Measurements from ENCODE around the gene LY6G6C. TPM values are rescaled to one million over a fixed set of nuclear protein-coding genes. Genes with fewer than 3 reads are reported as not detected.

LY6G6C gene
- polyA plus RNA-seq, 3 donors: 0.27 TPM; not detected in 2

GRCh38 chr6:31690231-31691077 lies 31.1 kb downstream of the LY6G6C start:
- Mint-ChIP-seq H3K27ac (peak overlapping the region in 5 of 7 donors; percentile 4 to 78 (median 61)), H3K27me3 (ENCODE audit: low read depth in 3 of 3) (peaks cover 0 to 6% (median 1%) of the 10 kb centered on the region in 3 donors), H3K4me1 (peaks cover 14% of the 10 kb centered on the region), H3K9me3 (no peaks in the 10 kb centered on the region), H3K4me3 (no peak overlapping the region), H3K36me3 (peaks cover 90 to 94% of the 10 kb centered on the region in 2 donors)
- no peak for TF ChIP-seq CTCF (IDR thresholded peaks at IDR 0.05)
- Histone ChIP-seq H3K36me3 (replicated peaks in 1 of 2; ENCODE audit: control insufficient read depth in 1 of 2, insufficient read depth in 2 of 2, low read length in 2 of 2) (peaks cover 90 to 99% of the 10 kb centered on the region in 2 donors), H3K4me2 (replicated peaks; ENCODE audit: extremely low read depth, low read length, poor library complexity, severe bottlenecking) (no peak overlapping the region), H3K4me1 (ENCODE audit: control insufficient read depth in 1 of 2, insufficient read depth in 2 of 2, low read length in 2 of 2) (peaks cover 9 to 10% of the 10 kb centered on the region in 2 donors), H3K27ac (ENCODE audit: low read depth in 1 of 2, low read length in 2 of 2) (peak overlapping the region in 1 of 2 donors; percentile 46), H3K9me3 (replicated peaks in 1 of 2; ENCODE audit: control insufficient read depth in 1 of 2, insufficient read depth in 1 of 2, low read length in 2 of 2) (no peaks in the 10 kb centered on the region), H3K79me2 (ENCODE audit: insufficient read depth, low read length) (peaks cover 7% of the 10 kb centered on the region), H3K27me3 (ENCODE audit: control insufficient read depth in 2 of 2, insufficient read depth in 2 of 2, low read length in 2 of 2) (no peaks in the 10 kb centered on the region), H3K4me3 (replicated peaks in 1 of 3; ENCODE audit: low read depth in 2 of 3, low read length in 3 of 3) (no peak overlapping the region), H4K20me1 (ENCODE audit: insufficient read depth, low read length) (peaks cover 26% of the 10 kb centered on the region), H2AFZ (ENCODE audit: insufficient read depth, low read depth, low read length, poor library complexity, severe bottlenecking) (no peak overlapping the region), H3K9ac (ENCODE audit: insufficient read depth, low read length, poor library complexity, severe bottlenecking) (no peak overlapping the region)
- no peak for DNase-seq
- intact Hi-C loops (cut with micrococcal nuclease): no loop called here
- no CpG with 5 or more reads among the region's 10 CpGs for WGBS (ENCODE audit: insufficient coverage)

GRCh38 chr6:31689249-31690110 lies 32.1 kb downstream of the LY6G6C start:
- DNase-seq: no peak
- Histone ChIP-seq H3K79me2 (ENCODE audit: insufficient read depth, low read length) (peaks cover under 1% of the 10 kb centered on the region), H3K9me3 (replicated peaks in 1 of 2; ENCODE audit: control insufficient read depth in 1 of 2, insufficient read depth in 1 of 2, low read length in 2 of 2) (no peaks in the 10 kb centered on the region), H3K4me2 (replicated peaks; ENCODE audit: extremely low read depth, low read length, poor library complexity, severe bottlenecking) (no peak overlapping the region), H3K9ac (ENCODE audit: insufficient read depth, low read length, poor library complexity, severe bottlenecking) (no peak overlapping the region), H3K27ac (ENCODE audit: low read depth in 1 of 2, low read length in 2 of 2) (peak overlapping the region in 1 of 2 donors; percentile 46), H3K4me1 (ENCODE audit: control insufficient read depth in 1 of 2, insufficient read depth in 2 of 2, low read length in 2 of 2) (peaks cover 9 to 10% of the 10 kb centered on the region in 2 donors), H3K4me3 (replicated peaks in 1 of 3; ENCODE audit: low read depth in 2 of 3, low read length in 3 of 3) (no peak overlapping the region), H4K20me1 (ENCODE audit: insufficient read depth, low read length) (peaks cover 18% of the 10 kb centered on the region), H3K36me3 (replicated peaks in 1 of 2; ENCODE audit: control insufficient read depth in 1 of 2, insufficient read depth in 2 of 2, low read length in 2 of 2) (peaks cover 81 to 97% of the 10 kb centered on the region in 2 donors), H2AFZ (ENCODE audit: insufficient read depth, low read depth, low read length, poor library complexity, severe bottlenecking) (no peak overlapping the region), H3K27me3 (ENCODE audit: control insufficient read depth in 2 of 2, insufficient read depth in 2 of 2, low read length in 2 of 2) (no peaks in the 10 kb centered on the region)
- Mint-ChIP-seq H3K27ac (peak overlapping the region; percentile 33 to 82 (median 57)), H3K27me3 (ENCODE audit: low read depth in 3 of 3) (peaks cover 0 to 6% (median 1%) of the 10 kb centered on the region in 3 donors), H3K4me1 (peaks cover 14% of the 10 kb centered on the region), H3K4me3 (no peak overlapping the region), H3K9me3 (no peaks in the 10 kb centered on the region), H3K36me3 (peaks cover 89 to 92% of the 10 kb centered on the region in 2 donors)
- no CpG with 5 or more reads among the region's 11 CpGs for WGBS (ENCODE audit: insufficient coverage)
- intact Hi-C loops (cut with micrococcal nuclease): no loop called here
- no peak for TF ChIP-seq CTCF (IDR thresholded peaks at IDR 0.05)

All from CD14-positive monocyte (primary cell).